ENCODE measurements around the gene MAPK1.

- TF ChIP-seq EZH2 (IDR thresholded peaks at IDR 0.05; ENCODE audit: low read length, missing control alignments): no peak
- TF ChIP-seq, protein P1, sequence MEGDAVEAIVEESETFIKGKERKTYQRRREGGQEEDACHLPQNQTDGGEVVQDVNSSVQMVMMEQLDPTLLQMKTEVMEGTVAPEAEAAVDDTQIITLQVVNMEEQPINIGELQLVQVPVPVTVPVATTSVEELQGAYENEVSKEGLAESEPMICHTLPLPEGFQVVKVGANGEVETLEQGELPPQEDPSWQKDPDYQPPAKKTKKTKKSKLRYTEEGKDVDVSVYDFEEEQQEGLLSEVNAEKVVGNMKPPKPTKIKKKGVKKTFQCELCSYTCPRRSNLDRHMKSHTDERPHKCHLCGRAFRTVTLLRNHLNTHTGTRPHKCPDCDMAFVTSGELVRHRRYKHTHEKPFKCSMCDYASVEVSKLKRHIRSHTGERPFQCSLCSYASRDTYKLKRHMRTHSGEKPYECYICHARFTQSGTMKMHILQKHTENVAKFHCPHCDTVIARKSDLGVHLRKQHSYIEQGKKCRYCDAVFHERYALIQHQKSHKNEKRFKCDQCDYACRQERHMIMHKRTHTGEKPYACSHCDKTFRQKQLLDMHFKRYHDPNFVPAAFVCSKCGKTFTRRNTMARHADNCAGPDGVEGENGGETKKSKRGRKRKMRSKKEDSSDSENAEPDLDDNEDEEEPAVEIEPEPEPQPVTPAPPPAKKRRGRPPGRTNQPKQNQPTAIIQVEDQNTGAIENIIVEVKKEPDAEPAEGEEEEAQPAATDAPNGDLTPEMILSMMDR (conservative IDR thresholded peaks at IDR 0.05 in 1 of 2, IDR thresholded peaks at IDR 0.05 in 1 of 2; ENCODE audit: low read depth in 1 of 2, low read length in 2 of 2): no peak
Observed at GRCh38 chr22:21866833-21867527, 465 bp downstream of the MAPK1 start.

Data from fibroblast of lung (primary cell).